CD4-positive, alpha-beta T cell treated with Interleukin-15 for 1 hour (primary cell): ENCODE measurements around the gene ZFYVE28.

ENCODE experiments used
- DNase-seq: peaks from one replicate; pipeline ENCODE4 v3.0.0-alpha.2; 2020

ZFYVE28 gene

DNA sequence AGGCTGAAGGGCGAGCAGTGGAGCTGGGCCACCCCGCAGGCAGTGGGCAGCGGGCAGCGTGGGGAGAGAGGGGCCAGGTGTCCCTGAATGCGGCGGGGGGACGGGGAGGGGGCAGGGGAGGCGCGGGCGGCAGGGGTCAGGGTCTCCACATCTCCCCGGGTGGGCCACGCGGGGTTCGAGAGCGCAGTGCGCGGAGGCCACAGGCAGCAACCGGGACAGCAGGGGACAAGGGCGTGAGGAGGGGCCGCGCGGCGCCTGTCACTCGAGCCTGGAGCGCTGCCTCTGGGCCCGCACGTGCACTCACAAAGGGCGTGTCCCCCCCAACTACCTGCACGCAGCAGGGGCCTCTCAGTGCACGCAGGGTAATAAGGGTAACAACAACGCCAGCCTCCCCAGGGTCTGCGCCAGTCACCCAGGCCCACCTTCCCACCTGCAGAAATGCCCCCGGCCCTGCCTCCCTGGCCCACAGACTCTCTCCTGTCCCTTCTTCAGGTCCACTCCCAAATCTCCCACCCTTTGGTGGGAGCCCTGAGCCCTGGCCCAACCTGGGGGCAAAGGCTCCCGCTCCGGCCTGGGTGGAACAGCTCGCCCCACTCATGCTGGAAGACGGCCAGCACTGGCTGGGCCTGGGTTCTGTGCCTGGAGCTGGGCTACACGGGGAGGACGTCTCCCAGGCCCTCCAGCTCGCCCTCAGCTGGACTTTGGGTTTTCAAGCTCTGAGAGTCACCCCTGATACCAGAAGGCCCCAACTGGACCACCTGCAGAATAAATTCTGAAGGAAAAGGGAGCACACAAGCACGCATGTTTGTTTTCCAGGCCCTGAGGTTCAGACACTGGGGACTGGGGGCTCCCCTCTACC is 53.2 kb downstream of the ZFYVE28 start:
- DNase-seq: no peak

DNA sequence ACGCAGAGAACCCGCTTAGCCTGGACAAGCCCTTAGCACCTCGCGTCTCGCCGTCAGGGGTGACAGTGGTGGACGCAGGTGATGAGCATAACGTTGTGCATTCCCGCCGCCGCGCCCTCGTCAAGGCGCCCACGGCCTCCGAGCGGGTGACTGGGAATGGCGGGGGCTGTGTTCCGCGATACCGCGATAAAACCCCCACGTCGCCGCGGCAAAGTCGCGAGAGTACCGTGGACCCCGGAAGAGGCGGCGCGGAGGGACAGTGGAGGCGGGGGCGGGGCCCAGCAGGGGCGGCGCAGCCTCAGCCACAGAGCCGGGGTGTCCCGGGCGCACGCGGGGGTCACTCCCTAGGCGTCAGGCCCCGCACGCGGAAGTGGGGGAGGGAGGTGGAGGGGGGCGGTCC is 53.8 kb downstream of the ZFYVE28 start:
- peak; percentile 59 for DNase-seq

DNA sequence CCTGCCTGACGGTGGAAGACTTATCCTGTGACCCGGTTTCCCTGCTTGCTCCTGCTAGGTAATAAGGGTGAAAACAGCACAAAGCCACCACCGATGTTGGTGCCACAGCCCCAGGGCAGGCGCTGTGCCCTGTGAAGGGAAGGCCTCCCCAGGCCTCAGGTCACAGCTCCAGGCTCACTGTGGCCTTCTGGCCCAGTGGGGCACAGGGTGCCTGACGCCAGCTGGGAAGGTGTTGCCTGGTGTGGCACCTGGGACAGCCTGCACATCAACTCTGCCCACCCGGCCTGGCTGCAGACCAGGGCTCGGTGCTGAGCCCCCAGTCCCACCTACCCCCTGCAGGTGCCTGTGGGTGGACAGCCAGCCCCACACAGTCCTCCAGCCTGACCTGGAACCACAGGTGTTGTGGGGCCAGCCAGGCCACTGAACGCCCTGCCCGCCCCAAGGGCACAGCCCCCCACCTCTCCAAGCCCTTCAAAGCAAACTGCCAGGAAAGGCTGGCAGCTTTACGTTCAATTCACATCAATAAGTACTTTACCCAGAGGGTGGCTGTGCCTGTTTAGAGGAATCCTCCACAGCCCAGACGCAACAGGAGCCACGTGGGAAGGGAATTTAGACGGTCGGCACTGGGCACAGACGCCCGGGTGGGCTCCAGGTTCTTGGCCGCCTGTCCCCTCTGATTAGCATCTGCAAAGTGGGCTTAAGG is 54.3 kb downstream of the ZFYVE28 start:
- no peak for DNase-seq

DNA sequence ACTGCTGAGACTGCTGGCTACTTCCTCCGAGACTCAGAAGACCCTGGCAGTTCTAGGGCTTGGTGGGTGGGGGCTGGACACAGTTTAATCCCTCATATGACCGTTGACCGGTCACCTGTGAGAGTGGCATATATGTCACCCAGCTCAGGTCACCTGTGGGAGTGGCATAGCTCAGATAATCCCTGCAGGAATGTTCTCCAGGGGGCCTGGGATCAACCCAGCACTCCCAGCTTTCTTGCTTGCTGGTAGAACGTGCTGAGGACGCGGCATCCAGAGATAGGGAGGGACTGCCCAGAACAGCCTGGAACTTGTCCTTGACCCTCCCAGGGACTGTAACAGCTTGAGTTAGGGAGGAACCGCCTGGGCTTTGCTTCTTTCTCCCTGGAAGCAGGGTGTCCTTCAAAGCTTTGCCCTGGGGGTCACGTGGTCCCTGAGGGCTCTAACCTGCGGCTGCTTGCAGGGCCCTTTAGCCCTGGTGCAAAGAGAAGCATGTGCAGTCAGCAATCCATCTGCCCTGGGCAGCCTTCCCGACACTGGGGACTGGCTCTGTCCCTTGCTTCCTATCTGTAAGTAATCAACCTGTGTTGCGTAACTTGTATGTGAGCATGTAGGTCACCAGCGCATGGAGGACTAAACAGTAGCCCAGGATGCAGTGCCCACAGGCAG is 55.3 kb downstream of the ZFYVE28 start:
- DNase-seq: no peak

DNA sequence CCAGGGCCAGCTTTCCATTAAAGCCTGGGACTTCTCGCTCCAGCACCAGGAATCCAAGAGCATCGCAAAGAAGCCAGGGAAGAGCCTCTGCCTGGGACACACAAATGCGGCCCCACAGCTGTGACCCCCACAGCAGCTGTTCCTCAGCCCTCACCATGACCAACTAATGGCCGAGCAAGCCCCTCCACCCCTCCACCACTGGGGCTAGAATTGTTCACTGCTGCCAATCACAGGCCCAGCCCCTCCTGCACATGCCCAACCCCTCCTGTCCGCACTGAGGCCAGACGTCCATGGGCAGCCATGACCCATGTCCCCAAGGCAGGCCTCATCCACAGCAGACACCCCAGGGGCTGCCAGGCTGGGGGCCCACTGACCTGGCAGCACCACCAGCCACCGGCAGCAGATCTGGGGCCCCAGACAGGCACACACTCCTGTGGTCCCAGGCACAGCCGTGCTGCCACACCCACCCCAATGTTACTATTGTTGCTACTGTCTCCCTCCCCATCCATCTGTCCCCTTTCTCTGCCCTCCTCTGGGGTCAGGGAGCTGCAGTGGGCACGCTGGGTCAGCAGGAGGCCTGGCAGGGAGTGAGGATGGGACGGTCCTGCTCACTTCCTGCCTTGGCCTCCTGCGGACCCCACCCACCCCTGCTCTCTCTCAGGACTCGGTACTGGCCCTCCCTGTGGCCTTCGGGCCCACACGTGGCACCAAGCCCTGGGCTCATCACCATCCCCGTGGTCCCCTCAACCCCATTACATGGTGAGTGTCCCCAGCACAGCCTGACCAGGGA is 56.0 kb downstream of the ZFYVE28 start:
- DNase-seq: no peak

DNA sequence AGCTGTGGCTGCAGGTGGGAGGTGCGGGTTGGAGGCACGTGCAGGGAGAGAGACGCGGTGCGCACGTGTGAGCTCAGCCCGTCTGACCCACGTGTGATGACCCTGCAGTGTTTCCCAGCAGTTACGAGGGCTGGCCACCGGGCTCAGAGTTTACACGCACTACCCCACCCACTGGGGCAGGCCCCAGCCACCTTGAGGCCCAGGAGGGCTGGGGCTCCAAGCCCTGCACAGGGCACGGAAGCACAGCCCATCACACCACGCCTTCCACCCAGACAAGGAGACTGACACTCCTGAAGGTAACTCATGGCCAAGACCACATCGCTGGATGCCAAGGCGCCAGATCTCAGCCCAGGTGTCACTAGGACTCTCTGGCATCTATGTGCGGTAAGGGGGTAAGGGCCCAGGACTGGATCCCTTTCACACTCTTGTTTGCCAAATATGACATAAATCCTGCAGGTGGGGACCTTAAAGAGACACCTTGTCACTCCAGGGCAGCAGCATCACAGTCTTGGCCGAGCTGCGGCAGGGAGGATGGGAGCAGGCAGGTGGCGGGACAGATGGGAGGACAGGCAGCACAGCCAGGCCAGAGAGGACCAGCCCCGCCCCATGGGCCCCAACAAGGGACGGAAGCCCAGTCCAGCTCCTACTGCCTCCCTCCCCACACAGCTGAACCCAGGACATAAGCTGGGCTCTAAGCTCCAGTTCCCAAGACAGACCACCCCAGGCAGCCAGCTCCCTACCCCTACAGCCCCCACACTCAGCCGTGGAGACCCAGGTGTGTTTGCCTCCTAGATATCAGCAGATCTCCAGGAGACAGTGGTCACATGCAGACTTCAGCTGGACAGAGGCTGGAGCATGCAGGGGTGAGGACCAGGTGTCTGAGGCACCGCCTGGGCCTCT is 56.8 kb downstream of the ZFYVE28 start:
- no peak for DNase-seq

DNA sequence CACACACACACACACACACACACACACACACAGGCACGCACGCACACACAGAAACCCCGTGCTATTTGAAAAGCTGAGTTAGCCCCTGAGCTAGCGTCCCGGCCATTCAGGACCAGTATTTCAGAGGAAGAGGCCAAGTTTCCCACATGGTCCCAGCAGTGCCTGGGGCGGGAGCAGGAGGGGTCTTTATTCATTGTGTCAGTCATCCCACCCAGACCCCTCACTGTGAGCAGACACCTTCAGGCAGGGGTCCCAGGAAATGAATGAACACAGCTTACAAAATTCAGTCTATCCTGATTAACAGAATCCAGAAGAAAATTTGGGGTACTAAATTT is 58.1 kb downstream of the ZFYVE28 start:
- no peak for DNase-seq

DNA sequence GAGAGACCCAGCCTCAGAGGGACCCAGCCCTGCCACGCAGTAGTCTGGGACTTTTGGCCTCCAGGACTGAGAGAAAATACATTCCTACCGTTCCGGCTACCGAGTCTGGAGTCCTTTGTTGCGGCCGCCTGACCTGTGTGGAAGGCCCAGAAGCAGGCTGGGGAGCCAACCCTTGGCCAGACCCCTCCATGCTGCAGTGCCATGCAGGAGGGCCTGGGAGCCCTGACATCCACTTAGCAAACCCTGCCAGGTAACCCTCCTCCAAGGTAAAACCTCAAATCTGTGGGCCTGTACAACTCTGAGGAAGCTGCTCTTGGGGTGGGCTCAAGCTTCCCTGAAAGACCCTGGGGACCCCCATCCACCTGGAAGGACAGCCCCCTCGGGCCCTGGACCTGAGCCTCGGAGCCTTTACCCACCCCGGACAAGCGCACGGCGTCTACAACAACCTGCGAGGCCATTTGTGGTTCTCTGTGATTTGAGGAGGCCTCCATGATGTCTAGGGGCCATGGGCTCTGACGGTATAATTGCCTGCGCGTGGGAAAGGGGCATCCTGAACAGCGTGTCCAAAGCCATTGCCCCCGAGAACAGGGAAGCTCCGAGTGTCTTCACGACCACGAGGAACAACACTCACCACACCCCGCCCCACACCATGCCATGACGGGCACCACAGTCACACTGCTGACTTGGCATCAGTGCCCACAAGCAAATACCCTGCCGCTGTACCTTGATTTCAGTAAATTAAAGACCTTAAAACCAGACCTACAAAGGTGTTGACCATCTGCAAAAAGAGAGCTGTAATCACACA is 58.7 kb downstream of the ZFYVE28 start:
- DNase-seq: no peak

DNA sequence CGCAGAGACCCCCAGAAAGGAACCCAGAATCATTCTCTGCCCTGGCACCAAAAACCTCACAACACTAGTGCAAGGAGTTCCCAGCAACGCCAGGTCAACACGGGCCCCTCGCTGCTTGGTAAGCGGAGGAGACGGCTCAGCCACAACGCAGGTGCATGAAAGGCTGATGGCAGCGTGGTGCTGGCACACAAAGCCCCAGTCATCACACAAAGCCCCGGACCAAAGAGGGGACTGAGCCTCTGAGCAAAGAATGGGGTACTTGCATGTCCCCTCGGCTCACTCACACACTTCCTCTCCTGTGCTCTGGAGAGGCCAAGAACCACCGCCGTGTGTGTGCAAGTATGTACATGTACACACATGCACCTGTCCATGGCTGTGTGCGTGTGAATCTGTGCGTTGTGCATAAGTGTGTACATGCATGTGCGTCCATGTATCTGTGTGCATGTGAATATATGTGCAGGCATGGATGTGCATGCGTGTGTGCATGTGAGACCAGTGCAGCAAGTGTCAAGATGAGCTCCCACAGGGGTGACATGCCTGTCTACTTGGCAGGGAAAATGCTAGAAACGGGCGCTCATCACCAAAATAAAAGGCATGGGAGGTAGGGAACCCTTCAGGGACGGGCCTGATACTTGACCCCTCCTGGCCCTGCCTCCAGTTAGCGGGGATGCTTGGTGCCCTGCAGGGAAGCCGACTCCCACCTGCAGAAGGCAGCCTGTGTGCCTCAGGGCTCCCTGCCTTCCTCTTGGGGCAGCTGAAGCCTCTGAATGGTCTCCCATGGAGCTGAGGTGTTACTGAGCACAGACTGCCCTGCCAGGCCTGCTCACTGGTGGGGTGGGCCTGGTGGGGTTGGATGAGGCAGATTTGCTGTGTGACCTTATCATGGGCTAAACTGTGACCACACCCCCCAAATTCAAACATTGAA is 60.4 kb downstream of the ZFYVE28 start:
- DNase-seq: no peak

DNA sequence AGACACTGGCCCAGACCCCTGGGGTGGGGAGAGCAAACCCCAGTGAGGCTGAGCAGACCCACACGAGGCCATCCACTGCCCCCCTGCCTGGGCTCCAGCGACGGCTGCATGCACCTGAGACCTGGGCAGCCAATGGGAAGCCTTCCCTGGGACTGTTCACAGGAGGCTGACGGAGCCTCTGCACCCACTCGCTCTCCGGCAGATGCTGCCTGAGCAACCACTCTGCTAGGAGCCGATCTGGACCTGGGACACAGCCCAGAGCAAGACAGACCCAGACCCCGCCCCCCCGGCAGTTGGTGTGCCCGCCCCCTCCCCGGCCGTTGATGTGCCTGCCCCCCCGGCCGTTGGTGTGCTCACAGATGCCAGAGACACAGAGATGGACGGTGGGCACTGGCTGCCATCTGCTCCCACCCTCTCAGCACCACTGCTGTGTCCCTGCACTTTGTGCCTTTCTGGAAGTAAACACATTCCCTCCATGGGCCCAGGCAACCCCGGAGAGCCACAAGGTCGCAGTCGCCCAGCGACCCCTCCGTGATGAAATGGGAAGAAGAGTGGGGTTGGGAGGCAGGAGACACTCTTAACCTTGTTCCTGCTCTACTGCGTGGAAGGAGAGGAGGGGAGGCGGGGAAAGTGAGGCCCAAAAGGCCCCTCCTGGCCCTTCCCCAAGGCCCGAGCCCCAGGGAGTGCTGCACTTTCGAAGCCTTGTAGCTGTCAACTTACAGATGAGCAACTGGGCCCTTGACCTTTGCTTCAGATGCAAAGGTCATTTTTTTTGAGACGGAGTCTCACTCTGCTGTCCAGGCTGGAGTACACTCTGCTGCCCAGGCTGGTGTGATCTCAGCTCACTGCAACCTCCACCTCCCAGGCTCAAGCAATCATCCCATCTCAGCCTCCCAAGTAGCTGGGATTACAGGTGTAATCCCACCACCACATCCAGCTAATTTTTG is 62.0 kb downstream of the ZFYVE28 start:
- no peak for DNase-seq

DNA sequence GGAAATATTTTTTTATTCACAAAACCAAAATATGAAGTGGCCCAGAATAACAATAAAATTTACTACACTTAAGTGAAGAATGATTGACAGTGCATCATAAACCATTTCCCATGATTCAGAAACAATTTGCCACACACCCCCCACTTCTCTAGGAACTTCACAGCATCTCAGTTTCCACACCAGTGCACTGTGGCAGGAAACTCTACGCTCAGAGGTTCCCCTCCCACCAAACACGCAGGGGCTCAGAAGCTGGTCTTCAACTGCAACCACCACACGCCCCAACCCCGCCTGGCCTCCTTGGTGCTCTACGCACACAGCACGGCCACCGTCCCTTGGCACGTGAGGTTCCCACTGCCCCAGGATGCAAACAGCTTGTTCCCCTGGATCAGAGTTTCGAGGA is 63.7 kb downstream of the ZFYVE28 start:
- DNase-seq: peak; percentile 35

DNA sequence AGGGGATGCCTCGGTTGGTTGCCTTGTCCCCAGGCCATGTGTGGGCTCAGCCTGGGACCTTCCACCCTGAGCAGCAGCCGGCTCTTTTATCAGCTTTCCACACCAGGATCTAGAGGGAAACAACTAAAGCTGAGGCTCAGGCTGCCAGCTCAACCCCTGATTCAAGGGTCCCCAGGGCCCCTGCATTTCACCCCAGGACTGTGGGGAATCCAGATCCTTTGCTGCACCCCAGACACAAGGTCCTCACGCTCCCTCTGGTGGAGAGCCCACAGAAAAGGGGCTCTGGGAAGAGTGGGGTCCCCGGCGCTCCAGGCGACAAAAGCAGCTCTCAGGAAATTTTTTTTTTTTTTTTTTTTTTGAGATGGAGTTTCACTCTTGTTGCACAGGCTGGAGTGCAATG is 64.3 kb downstream of the ZFYVE28 start:
- DNase-seq: no peak

DNA sequence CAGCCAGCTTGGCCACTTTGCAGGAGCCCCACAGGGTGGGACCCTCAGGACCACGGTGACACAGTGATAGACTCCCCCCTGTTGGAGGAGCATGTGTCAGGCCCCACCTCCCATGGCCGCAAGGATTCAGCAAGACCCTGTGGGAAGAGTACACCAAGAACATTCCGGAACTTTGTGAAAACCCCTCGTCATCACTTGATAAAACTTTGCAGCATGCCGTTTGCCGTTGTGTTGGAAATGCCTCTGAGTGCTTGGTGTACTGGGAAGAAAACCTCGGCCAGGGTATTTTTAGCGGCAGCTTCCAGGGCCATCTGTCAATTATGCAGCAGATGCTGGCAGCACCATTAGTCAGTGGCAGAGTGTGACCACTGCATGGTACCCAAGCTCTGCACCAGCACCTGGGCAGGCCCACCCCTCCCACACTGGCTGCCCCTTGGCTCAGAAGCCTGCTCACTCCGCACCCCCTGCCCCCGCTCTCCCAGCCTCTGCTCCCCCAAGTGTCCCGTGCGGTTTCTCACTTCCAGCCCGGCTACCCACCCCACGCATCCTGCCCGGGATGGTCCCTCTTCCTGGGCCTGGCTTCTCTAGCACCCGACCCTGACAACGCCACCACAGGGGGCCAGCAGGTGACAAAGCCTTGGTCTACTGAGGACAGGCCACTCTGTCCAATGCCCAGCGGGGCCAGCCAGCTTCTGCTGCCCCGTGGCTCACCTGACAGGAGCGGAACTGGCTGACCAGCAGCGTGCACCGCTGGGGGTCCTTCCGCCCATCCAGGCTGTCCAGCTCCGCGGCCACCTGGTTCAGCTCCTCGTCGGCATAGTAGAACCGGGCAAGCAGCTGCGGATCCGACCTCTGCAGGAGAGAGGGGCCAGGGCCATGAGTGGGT is 65.0 kb downstream of the ZFYVE28 start:
- no peak for DNase-seq

DNA sequence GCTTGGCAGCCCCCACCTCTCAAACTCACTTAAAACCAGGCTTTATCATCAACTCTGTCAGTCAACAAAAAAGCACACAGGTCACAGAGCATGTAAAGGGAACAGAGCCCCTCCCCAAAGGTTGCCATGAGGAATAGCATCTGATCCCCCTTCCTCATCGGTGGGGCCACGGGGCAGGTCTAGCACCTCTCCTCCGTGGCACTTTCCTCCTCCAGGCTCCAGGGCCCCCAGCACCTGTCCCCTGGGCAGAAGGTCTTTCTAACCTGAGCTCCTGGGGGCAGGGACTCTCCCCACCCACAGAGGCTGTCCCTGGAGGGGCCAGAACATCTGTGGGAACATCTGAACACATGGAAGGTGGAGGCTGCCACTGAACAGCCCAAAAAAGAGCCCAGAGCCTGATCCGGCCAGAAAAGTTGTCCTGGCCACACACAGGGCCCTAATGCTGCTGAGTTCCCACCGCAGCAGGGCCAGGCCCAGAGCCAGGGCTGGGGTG is 65.7 kb downstream of the ZFYVE28 start:
- DNase-seq: no peak

DNA sequence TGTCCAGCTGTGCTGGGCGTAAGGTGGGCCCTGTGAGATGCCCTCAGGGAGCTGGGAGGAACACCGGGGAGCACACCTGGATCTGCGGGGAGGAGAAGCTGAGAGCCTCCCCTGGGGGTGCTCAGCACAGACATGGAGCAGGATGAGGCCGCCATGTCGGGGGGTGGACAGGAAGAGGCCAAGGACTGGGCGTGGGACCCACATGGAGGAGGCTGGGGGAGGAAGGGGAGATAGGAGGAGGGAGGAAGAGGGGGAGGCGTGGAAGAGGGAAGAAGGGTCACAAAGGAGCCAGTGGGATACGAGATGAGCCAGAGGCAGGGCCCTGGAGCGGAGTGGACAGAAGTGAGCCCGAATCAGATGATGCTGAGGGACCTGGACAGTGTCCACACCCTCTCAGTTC is 66.3 kb downstream of the ZFYVE28 start:
- no peak for DNase-seq

DNA sequence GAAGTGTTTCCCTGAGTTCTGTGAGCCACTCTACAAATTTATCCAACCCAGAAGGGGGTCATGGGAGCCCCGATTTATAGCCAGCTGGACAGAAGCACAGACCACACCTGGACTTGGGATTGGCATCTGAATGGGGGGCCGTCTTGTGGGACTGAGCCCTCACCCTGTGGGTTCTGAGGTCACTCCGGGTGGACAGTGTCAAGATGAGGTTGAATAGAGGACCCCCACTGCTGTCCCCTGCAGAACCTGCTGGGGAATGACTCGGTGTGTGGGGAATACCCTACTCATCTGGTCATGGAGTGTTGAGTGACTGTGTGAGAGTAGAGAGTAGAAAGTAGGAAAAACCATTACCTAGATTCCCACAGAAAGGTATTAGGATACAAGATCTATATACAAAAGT is 67.5 kb downstream of the ZFYVE28 start:
- DNase-seq: no peak

DNA sequence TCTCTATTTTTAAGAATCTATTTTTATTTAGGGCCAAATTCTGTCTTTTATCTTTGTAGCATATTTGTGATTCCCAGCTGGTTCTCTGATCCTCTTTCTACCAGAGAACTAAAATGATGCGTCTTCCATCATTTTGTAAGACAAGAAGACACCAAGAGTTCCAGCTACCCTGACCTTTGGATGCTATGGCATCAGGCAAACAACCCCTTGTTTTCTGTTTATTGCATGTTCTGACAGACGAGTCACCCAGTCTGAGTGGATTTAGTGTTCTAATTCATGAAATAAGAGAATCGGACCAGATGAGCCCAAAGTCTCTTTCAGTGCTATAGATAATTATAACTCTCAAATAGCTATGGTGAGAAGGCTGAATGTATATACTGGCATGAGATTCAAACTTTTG is 69.7 kb downstream of the ZFYVE28 start:
- no peak for DNase-seq

DNA sequence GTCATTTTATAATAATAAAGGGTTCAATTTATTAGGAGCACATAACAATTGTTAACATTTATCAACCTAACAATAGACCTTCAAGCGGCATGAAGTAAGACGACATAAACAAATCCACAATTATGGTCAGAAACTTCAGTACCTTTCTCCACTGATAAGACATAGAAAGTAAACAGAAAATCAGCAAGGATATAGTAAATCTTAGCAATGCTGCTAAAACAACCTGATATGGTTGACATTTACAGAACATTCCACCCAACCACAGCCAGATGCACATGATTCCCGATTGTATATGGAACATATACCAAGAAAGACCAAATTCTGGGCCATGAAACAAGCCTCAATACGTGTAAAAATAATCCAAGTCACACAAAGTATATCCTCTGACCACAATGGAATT is 71.3 kb downstream of the ZFYVE28 start:
- no peak for DNase-seq
